HG03521 (cell line): Measurements from ENCODE around the gene THUMPD1.
A peak's percentile ranks its signal among the peaks of the same experiment; 100 is the strongest.
"Not testable (repeated sequence)": the region's sequence is repeated elsewhere in the genome, so short reads cannot be mapped to it uniquely, and the experiment has no call there.

ENCODE experiments used
- ATAC-seq: cut with Tn5 transposase; IDR thresholded peaks from one replicate; pipeline ENCODE4 v1.9.1; 2021; ENCODE audit warnings: mild to moderate bottlenecking, moderate library complexity; ENCODE audit not compliant: unreplicated experiment

The THUMPD1 gene, protein sequence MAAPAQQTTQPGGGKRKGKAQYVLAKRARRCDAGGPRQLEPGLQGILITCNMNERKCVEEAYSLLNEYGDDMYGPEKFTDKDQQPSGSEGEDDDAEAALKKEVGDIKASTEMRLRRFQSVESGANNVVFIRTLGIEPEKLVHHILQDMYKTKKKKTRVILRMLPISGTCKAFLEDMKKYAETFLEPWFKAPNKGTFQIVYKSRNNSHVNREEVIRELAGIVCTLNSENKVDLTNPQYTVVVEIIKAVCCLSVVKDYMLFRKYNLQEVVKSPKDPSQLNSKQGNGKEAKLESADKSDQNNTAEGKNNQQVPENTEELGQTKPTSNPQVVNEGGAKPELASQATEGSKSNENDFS

DNA sequence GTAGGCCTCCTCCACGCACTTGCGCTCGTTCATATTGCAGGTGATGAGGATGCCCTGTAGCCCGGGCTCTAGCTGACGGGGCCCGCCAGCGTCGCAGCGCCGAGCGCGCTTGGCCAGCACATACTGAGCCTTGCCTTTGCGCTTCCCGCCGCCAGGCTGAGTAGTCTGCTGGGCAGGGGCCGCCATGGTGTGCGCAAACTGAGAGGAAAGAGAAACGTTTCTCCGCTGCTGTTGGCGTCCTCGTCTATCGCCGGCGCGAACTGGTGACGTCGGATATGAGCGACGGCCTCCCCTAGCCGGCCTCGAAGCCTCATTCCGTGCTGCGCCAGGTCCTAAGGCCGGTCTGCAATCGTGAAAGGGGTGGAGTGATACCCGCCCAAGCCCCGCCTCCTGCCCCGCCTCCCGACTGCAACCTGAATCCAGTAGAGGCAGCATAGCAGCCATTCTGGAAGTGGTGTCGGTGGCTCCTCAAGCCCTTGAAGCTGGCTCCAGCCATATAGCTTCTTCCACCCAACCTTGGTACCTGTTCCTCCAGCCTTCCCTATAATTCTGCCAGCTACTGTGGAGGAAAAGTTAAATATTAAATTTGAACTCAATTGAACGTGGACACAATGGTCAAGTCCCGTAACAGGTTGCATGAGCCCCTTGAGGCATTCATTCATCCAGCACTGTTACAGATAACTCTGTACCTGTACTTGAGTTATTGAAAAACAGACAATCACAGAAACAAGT is at the start of gene THUMPD1:
Gene THUMPD1, minus strand, starts transcription at position 265 of the 732 bp plus-strand sequence. Its CDS starts 79 bp downstream, at position 186.
- peak; percentile 89 for ATAC-seq

DNA sequence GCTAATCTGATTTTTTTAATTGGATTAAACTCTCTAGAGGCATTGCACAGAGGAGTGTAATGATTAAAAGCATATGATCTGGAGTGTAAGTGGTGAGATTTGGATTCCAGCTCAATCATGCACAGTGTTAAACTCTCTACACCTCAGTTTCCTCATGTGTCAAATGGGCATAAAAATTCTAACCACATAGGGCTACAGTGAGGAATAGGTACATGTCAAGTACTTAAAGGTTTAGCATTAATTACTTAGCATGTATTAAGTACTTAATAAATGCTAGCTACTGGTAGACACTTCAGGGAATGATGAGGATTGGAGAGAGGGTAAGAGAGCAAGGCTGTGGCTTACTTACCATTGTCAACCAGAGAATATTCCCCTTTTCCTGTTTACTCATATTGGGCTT is 47.5 kb upstream of the THUMPD1 start:
- no peak for ATAC-seq

DNA sequence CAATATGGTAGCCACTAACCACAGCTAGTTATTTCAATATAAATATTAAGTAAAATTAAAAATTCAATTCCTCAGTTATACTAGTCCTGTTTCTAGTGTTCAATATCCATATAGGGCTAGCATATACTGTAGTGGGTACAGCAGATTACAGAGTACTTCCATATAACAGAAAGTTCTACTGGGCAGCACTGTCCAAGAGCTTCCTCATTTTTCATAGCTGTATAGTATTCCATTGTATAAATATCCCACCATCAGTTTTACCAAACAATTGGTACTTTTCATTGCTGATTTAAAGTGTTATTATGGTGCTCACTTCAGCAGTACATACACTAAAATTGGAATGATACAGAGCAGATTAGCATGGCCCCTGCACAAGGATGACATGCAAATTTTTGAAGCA is 42.6 kb upstream of the THUMPD1 start:
- ATAC-seq, result no peak

DNA sequence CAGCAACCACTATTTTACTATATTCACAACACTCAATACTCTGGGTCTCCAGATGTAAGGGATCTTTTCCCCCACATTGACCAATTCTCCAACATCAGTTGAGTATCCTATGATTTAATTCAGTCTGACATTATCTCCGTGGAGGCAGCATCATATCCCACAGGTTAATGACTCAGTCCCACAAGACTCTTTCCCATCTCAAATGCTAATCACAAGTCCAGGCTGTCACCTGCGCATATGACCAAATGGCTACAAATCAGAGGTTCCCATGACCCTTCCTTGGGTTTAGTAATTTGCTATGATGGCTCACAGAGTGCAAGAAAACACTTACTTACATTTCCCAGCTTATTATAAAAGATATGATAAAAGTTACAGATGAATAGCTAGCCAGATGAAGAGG is 40.9 kb upstream of the THUMPD1 start:
- ATAC-seq, result no peak

DNA sequence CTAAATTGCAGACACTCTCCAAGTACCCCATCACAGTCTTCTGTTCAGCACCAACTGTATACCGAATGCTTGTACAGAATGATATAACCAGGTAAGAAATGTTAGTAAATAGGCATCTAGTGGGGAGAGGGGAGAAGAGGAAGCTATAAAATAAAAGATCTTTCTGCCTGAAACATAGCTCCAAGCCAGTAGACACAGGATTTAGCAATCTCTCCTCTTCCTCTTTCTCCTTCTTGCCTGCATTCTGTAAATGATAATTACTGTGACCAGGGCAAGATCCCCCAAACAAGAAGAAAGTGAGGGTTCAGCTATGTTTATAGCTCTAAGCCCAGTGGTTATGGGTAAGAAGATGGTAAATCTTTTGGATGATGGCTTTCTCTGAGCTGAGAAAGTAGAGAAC is 40.1 kb upstream of the THUMPD1 start:
- ATAC-seq, result no peak

DNA sequence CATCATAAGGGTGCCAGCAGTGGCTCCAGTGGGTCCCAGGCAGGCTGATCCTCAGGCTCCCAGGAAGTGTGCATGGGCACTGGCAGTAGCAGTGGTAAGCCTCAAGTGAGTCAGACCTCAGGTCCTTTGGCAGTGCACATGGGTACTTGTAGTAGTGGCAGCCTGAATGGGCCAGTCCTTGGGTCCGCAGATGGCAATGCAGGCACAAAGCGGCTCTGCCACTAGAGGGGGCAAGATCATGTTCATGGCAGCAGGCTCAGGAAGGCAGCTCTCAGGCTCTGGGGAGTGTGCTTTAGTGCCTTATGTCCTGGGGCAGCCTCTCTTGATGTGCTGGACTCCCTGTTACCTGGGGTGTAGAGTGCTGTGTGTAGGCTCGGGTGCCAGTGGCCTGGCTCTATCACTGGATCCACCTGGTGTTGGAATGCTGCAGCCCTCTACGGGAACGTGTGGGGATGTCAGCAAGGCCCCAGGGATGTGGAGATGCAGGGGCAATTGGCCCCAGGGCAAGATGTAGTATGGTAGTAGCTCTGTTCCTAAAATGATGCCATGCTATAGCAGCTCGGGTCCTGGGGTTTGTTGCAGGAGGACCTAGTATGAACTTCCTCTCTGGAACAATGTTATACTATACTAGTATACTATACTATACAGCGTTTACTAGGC is 33.2 kb upstream of the THUMPD1 start:
- ATAC-seq, result no peak

GRCh38 chr16:20773679-20774078 is 32.1 kb upstream of the THUMPD1 start:
- ATAC-seq, result no peak

DNA sequence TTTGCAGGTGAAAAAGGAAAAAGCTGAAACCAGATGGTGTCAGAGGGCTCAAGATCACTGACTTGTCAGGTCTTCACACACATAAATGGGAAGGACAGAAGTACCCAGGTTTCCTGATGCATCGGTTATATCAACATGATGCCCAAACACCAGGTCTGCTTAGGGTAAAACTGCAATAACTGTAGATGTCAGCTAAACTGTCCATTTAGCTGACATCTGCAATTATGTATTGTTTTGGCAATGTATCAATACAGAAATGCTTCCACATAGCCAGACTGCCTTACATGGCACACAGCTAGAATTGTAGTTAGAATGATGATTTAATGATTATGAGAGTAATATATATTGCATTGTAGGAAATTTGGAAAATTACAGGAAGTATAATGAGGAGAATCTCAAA is 27.2 kb upstream of the THUMPD1 start:
- ATAC-seq, result no peak

DNA sequence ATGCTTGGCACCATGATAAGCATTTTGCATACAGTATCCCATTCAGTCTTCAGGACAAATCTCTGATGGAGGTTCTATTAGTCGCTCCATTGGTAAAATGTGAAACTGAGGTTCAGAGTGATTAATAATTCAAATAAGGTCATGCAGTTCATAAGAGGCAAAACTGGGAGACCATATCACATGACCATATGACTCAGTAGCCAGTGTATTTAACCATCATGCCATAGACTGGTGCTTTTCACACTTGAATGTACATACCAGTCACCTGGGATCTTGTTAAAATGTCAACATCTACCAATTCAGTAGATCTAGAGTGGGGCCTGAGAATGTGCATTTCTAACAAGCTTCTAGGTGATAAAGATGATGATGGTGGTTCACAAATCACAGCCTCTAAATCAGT is 26.5 kb upstream of the THUMPD1 start:
- no peak for ATAC-seq

- no peak for ATAC-seq
Measured at GRCh38 chr16:20767577-20767976, 26.0 kb upstream of the THUMPD1 start.

GRCh38 chr16:20766294-20766693 is 24.7 kb upstream of the THUMPD1 start:
- no peak for ATAC-seq

DNA sequence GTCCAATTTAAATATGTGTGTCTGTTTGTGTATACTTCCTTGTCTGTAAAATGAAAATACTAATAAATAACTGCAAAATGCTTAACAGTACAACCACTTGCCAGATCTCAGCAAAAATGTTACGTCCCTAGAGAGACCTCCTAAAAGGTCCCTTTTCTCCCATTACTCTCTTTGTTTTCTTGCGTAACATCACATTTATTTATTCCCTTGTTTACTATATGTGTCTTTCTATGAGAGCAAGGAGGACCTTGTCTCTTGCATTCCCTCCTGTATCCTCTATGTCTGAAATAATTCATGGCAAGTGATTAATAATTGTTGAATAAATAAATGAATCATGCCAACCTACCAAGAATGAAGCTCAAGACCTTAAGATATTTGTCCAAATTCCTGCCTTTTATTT is 24.1 kb upstream of the THUMPD1 start:
- no peak for ATAC-seq

DNA sequence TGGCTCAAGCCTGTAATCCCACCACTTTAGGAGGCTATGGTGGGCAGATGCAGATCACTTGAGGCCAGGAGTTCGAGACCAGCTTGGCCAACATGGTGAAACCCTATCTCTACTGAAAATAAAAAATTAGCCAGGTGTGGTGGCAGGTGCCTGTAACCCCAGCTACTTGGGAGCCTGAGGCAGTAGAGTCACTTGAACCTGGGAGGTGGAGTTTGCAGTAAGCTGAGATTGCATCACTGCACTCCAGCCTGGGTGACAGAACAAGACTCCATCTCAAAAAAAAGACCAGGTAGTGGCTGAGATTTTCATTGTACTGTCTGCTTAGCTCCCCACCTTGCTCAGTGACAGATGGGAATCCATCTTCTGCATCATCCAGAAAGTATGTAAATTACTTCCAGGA is 22.8 kb upstream of the THUMPD1 start:
- not testable (repeated sequence) for ATAC-seq

- peak; percentile 99 for ATAC-seq
Measured at GRCh38 chr16:20763461-20764232, 22.0 kb upstream of the THUMPD1 start, which contains the start of gene ACSM3. Gene ACSM3 (plus strand): TSS chr16:20764014. CDS start chr16:20770035, 6,021 bp downstream.

- no peak for ATAC-seq
Measured at GRCh38 chr16:20762404-20763123, 20.9 kb upstream of the THUMPD1 start.

- ATAC-seq, result no peak
Measured at GRCh38 chr16:20761175-20761574, 19.6 kb upstream of the THUMPD1 start.

- ATAC-seq, result no peak
Measured at GRCh38 chr16:20760346-20760745, 18.7 kb upstream of the THUMPD1 start.

DNA sequence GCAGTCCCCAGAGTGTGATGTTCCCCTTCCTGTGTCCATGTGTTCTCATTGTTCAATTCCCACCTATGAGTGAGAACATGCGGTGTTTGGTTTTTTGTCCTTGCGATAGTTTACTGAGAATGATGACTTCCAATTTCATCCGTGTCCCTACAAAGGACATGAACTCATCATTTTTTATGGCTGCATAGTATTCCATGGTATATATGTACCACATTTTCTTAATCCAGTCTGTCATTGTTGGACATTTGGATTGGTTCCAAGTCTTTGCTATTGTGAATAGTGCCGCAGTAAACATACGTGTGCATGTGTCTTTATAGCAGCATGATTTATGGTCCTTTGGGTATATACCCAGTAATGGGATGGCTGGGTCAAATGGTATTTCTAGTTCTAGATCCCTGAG is 14.2 kb upstream of the THUMPD1 start:
- ATAC-seq, result not testable (repeated sequence)

- no peak for ATAC-seq
Measured at GRCh38 chr16:20755238-20755637, 13.6 kb upstream of the THUMPD1 start.

DNA sequence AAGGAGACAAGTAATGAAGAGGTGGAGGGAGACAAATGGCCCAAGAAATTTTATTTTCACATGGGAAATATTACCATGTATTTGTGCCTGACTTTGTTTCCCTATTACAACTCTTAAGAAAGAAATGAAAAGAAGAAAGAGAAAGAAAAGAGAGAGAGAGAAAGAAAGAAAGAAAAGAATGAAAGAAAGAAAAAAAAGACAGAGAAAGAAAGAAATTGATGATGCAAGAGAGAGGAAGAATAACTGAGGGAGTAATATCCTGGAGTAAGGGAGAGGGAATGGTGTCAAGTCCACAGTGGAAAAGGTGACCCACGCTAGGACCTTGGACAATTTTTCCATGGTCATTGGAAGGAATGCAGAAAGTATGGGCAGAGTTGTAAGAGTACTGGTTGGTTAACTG is 12.1 kb upstream of the THUMPD1 start:
- no peak for ATAC-seq
